Neutrophil (primary cell): ENCODE data around the gene LY9.

Experiments
- H3K27ac ChIP-seq: fragments of 200-600 bp; sonication (generic); 2 replicates; pipeline ENCODE4 v1.5.1; 2016; ENCODE audit warnings: mild to moderate bottlenecking, moderate library complexity
- H3K27me3 ChIP-seq: fragments of 200-600 bp; sonication (generic); 2 replicates; pipeline ENCODE4 v1.6.0; 2016; ENCODE audit warnings: mild to moderate bottlenecking
- H3K36me3 ChIP-seq: fragments of 200-600 bp; sonication (generic); 2 replicates; pipeline ENCODE4 v1.5.1; 2017
- H3K4me1 ChIP-seq, 2 experiments: fragments of 200-600 bp in 1 of 2; sonication (generic) in 1 of 2; 1 replicate in 1 of 2; 2 replicates in 1 of 2; pipeline versions ENCODE4 v1.5.1 to v1.6.1; 2013 to 2016; ENCODE audit warnings: low read depth in 1 of 2, low read length in 1 of 2, mild to moderate bottlenecking in 1 of 2, moderate library complexity in 1 of 2; ENCODE audit not compliant: control insufficient read depth in 1 of 2, insufficient read depth in 1 of 2
- H3K4me3 ChIP-seq, 2 experiments: fragments of 200-600 bp in 1 of 2; sonication (generic) in 1 of 2; 1 replicate in 1 of 2; 2 replicates in 1 of 2; pipeline ENCODE4 v1.5.1; 2013 to 2016; ENCODE audit warnings: low read depth in 1 of 2, low read length in 1 of 2, mild to moderate bottlenecking in 1 of 2, moderate library complexity in 1 of 2
- H3K9me3 ChIP-seq: fragments of 200-600 bp; sonication (generic); 2 replicates; pipeline ENCODE4 v1.5.1; 2016
- TF ChIP-seq, protein P1 (sequence below): fragments of 200-600 bp; sonication (generic); IDR thresholded peaks from 2 replicates; pipeline ENCODE4 v1.5.1; 2016; ENCODE audit warnings: antibody characterized with exemption

Gene LY9

GRCh38 chr1:160846281-160846680, 50.3 kb downstream of the LY9 start:
- H3K4me3 ChIP-seq: no peak overlapping the region
- H3K36me3 ChIP-seq: no peaks in the 10 kb centered on the region
- no peak overlapping the region for H3K27ac ChIP-seq
- H3K9me3 ChIP-seq: no peaks in the 10 kb centered on the region
- peaks cover 8 to 14% of the 10 kb centered on the region in 2 experiments for H3K4me1 ChIP-seq
- H3K27me3 ChIP-seq: no peaks in the 10 kb centered on the region
- TF ChIP-seq, protein P1, sequence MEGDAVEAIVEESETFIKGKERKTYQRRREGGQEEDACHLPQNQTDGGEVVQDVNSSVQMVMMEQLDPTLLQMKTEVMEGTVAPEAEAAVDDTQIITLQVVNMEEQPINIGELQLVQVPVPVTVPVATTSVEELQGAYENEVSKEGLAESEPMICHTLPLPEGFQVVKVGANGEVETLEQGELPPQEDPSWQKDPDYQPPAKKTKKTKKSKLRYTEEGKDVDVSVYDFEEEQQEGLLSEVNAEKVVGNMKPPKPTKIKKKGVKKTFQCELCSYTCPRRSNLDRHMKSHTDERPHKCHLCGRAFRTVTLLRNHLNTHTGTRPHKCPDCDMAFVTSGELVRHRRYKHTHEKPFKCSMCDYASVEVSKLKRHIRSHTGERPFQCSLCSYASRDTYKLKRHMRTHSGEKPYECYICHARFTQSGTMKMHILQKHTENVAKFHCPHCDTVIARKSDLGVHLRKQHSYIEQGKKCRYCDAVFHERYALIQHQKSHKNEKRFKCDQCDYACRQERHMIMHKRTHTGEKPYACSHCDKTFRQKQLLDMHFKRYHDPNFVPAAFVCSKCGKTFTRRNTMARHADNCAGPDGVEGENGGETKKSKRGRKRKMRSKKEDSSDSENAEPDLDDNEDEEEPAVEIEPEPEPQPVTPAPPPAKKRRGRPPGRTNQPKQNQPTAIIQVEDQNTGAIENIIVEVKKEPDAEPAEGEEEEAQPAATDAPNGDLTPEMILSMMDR: no peak

- H3K4me1 ChIP-seq: peaks cover 4 to 5% of the 10 kb centered on the region in 2 experiments
These were observed 54.6 kb downstream of the LY9 start for GRCh38 chr1:160850541-160850940.

GRCh38 chr1:160850993-160851392, 55.0 kb downstream of the LY9 start:
- no peaks in the 10 kb centered on the region for H3K27me3 ChIP-seq
- no peaks in the 10 kb centered on the region for H3K9me3 ChIP-seq
- H3K27ac ChIP-seq: no peak overlapping the region
- H3K4me3 ChIP-seq: no peak overlapping the region
- no peaks in the 10 kb centered on the region for H3K36me3 ChIP-seq
- H3K4me1 ChIP-seq: peaks cover 8 to 10% of the 10 kb centered on the region in 2 experiments
- TF ChIP-seq, protein P1: no peak

More at GRCh38 chr1:160850541-160850940, 54.6 kb downstream of the LY9 start:
- TF ChIP-seq, protein P1: no peak
- no peak overlapping the region for H3K27ac ChIP-seq
- H3K9me3 ChIP-seq: no peaks in the 10 kb centered on the region
- no peaks in the 10 kb centered on the region for H3K36me3 ChIP-seq
- no peaks in the 10 kb centered on the region for H3K27me3 ChIP-seq
- H3K4me3 ChIP-seq: no peak overlapping the region

DNA sequence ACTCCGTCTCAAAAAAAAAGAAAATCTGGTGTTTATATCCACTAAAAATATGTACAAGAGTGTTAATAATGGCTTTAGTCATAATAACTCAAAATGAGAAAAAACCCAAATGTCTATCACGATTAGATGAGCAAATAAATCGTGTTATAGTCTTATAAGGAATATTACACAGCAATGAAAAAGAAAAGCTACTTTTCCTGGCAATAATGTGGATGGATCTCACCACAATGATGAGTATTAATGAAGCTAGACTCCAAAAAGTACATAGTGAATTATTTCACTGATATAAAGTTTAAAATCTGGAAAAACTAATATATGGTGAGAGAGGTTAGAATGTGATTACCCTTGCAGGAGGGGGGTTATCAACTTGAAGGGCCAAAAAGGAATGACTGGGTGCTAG, 57.0 kb downstream of the LY9 start:
- H3K27me3 ChIP-seq: no peaks in the 10 kb centered on the region
- no peaks in the 10 kb centered on the region for H3K36me3 ChIP-seq
- no peak overlapping the region for H3K4me3 ChIP-seq
- TF ChIP-seq, protein P1: no peak
- no peak overlapping the region for H3K27ac ChIP-seq
- H3K9me3 ChIP-seq: no peaks in the 10 kb centered on the region
- H3K4me1 ChIP-seq: peaks cover 8 to 10% of the 10 kb centered on the region in 2 experiments

- no peaks in the 10 kb centered on the region for H3K27me3 ChIP-seq
- H3K27ac ChIP-seq: no peak overlapping the region
- H3K9me3 ChIP-seq: no peaks in the 10 kb centered on the region
- no peaks in the 10 kb centered on the region for H3K36me3 ChIP-seq
- TF ChIP-seq, protein P1: no peak
- peaks cover 8 to 11% of the 10 kb centered on the region in 2 experiments for H3K4me1 ChIP-seq
- H3K4me3 ChIP-seq: no peak overlapping the region
These were observed 57.8 kb downstream of the LY9 start for GRCh38 chr1:160853754-160854153.
